Testis (tissue), 3 donors: Measurements from ENCODE around the gene FYCO1. TPM values are rescaled to one million over a fixed set of nuclear protein-coding genes. Genes with fewer than 3 reads are reported as not detected.

Experiments used
- DNase-seq: peaks from one replicate; pipeline ENCODE4 v3.0.0-alpha.2; 2019
- H3K27ac ChIP-seq, 2 donors: fragments of 200-600 bp; sonication (generic); one replicate each; pipeline ENCODE4 v1.5.1; 2019
- H3K27me3 ChIP-seq: fragments of 200-600 bp; sonication (generic); one replicate; pipeline ENCODE4 v1.5.1; 2019
- H3K36me3 ChIP-seq: fragments of 200-600 bp; sonication (generic); one replicate; pipeline ENCODE4 v1.5.1; 2017; ENCODE audit warnings: low read depth; ENCODE audit errors: missing control alignments
- H3K4me1 ChIP-seq: fragments of 200-600 bp; sonication (generic); one replicate; pipeline ENCODE4 v1.5.1; 2019
- H3K4me3 ChIP-seq, 2 donors: fragments of 200-600 bp; sonication (generic); one replicate each; pipeline ENCODE4 v1.5.1; 2017 to 2019
- H3K9me3 ChIP-seq: fragments of 200-600 bp; sonication (generic); one replicate; pipeline ENCODE4 v1.5.1; 2017
- CTCF ChIP-seq, 3 experiments: fragments of 450-650 bp in 2 of 3; fragments of 200-600 bp in 1 of 3; sonication (generic) in 1 of 3; IDR thresholded peaks; one replicate each; pipeline ENCODE4 v1.5.1; 2016 to 2019; ENCODE audit warnings: antibody characterized with exemption in 3 of 3, mild to moderate bottlenecking in 2 of 3, moderate library complexity in 1 of 3
- POLR2A ChIP-seq: fragments of 450-650 bp; IDR thresholded peaks from one replicate; pipeline ENCODE4 v1.6.1; 2017; ENCODE audit warnings: antibody characterized with exemption, mild to moderate bottlenecking, moderate library complexity
- WGBS, 2 donors: methylation state at CpG; one replicate each; pipeline ENCODE4 v1.1.5; 2018; 5-methylcytosine and 5-hydroxymethylcytosine counted together
- intact Hi-C: fragments of 100-400 bp; cut with DNase I; formaldehyde crosslinking; loops from one replicate; pipeline ENCODE4 v1.15.1; 2023; ENCODE audit warnings: low total_unique reads
- polyA plus RNA-seq: library from polyadenylated mRNA; stranded (reverse); fragments of 350-450 nt; fragmentation: Illumina TruSeq; extraction: RNeasy Lipid Tissue Mini Kit (QIAGEN cat#74804); gene quantifications from one replicate; pipeline ENCODE4 v1.2.3, GENCODE V29; 2014; ENCODE audit warnings: low read depth, low replicate concordance; ENCODE audit not compliant: insufficient read depth
- total RNA-seq, 2 donors: library from RNA; depleted of rRNA; stranded (reverse); fragments of >200 nt; gene quantifications; one replicate each; pipeline ENCODE4 v1.2.3, GENCODE V29; 2016

FYCO1 gene
- total and polyA plus RNA-seq, 3 donors from 2014 or later: 12.8 to 24.2 (median 21.7) TPM

- Histone ChIP-seq H3K27ac (no peak overlapping the region), H3K27me3 (no peaks in the 10 kb centered on the region), H3K9me3 (no peaks in the 10 kb centered on the region), H3K36me3 (no peaks in the 10 kb centered on the region), H3K4me1 (no peaks in the 10 kb centered on the region), H3K4me3 (no peak overlapping the region)
- no peak for DNase-seq
- intact Hi-C loops: no loop called here
- TF ChIP-seq POLR2A: no peak
- TF ChIP-seq CTCF (IDR thresholded peaks at IDR 0.05): no peak
- WGBS, 2 donors: 65 to 67% methylated on average over 5 to 8 of the region's 8 CpGs
Measured at GRCh38 chr3:45967724-45968123, 27.9 kb downstream of the FYCO1 start.

GRCh38 chr3:45966950-45967640 is 28.5 kb downstream of the FYCO1 start:
- no peaks in the 10 kb centered on the region for H3K36me3 ChIP-seq
- DNase-seq: no peak
- H3K27me3 ChIP-seq: no peaks in the 10 kb centered on the region
- H3K4me1 ChIP-seq: no peaks in the 10 kb centered on the region
- 82 to 90% methylated on average over 7 to 16 of the region's 16 CpGs for WGBS, 2 donors
- no peak overlapping the region for H3K27ac ChIP-seq
- no peak for TF ChIP-seq CTCF (IDR thresholded peaks at IDR 0.05)
- no peak for TF ChIP-seq POLR2A
- intact Hi-C loops: no loop called here
- H3K4me3 ChIP-seq: no peak overlapping the region
- H3K9me3 ChIP-seq: no peaks in the 10 kb centered on the region

- Histone ChIP-seq H3K27ac (no peak overlapping the region), H3K9me3 (no peaks in the 10 kb centered on the region), H3K27me3 (no peaks in the 10 kb centered on the region), H3K4me1 (no peaks in the 10 kb centered on the region), H3K4me3 (no peak overlapping the region), H3K36me3 (no peaks in the 10 kb centered on the region)
- TF ChIP-seq CTCF (IDR thresholded peaks at IDR 0.05) (no peak), POLR2A (no peak)
- intact Hi-C loops: no loop called here
- WGBS, 2 donors: 72 to 81% methylated on average over 17 of the region's 17 CpGs
- DNase-seq: no peak
Measured at GRCh38 chr3:45966371-45966791, 29.2 kb downstream of the FYCO1 start.

GRCh38 chr3:45965653-45966052 is 30.0 kb downstream of the FYCO1 start:
- H3K4me1 ChIP-seq: no peaks in the 10 kb centered on the region
- no peaks in the 10 kb centered on the region for H3K9me3 ChIP-seq
- no peak overlapping the region for H3K4me3 ChIP-seq
- H3K36me3 ChIP-seq: no peaks in the 10 kb centered on the region
- no peak overlapping the region for H3K27ac ChIP-seq
- no peaks in the 10 kb centered on the region for H3K27me3 ChIP-seq
- DNase-seq: no peak
- TF ChIP-seq POLR2A (no peak), CTCF (IDR thresholded peaks at IDR 0.05) (no peak)
- 84 to 95% methylated on average over 4 of the region's 4 CpGs for WGBS, 2 donors
- intact Hi-C loops: no loop called here

GRCh38 chr3:45965253-45965652 is 30.4 kb downstream of the FYCO1 start:
- Histone ChIP-seq H3K27ac (no peak overlapping the region), H3K27me3 (no peaks in the 10 kb centered on the region), H3K4me1 (no peaks in the 10 kb centered on the region), H3K4me3 (no peak overlapping the region), H3K9me3 (no peaks in the 10 kb centered on the region), H3K36me3 (no peaks in the 10 kb centered on the region)
- no peak for DNase-seq
- no peak for TF ChIP-seq POLR2A
- no peak for TF ChIP-seq CTCF (IDR thresholded peaks at IDR 0.05)
- intact Hi-C loops: no loop called here
- WGBS, 2 donors: 94 to 95% methylated on average over 4 of the region's 4 CpGs
